CD4-positive, alpha-beta T cell treated with Interleukin-15 for 1 hour (primary cell): Measurements from ENCODE around the gene ASXL1.

ENCODE experiments used
- DNase-seq: peaks from one replicate; pipeline ENCODE4 v3.0.0-alpha.2; 2020

The ASXL1 gene

DNA sequence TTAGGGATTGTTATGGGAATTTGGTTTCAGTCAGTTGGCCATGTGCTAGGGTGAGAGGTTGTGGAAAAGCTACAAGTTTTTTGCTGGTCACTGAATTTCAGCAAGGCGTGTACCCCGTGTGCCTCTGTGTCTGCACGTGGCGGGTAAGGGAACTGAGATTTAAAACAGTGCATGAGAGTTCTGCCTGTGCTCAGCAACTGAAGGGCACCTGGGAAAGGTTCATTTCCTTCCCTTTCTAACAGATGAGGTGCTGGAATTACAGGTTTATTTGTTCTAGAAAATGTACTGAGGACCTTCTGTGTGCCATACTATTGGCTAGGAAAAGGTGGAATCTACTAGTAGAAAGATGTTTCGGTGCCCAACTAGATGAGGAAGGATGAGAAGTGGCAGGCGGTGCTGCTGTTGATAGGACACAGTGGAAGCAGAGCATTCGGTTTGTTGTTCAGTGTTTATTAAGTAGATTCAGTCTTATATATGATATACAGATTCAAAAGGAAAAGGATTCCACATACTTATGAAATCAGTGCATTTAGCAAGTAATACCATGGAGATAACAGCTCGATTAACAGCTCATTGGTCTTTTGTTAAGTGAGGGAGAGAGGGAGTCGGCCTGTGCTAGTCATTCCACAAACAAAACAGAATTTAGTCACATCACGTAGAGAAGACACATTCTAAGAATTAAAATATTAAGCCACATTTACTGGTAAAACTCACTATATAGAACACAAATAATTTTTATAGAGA is 84.7 kb downstream of the ASXL1 start:
- no peak for DNase-seq

DNA sequence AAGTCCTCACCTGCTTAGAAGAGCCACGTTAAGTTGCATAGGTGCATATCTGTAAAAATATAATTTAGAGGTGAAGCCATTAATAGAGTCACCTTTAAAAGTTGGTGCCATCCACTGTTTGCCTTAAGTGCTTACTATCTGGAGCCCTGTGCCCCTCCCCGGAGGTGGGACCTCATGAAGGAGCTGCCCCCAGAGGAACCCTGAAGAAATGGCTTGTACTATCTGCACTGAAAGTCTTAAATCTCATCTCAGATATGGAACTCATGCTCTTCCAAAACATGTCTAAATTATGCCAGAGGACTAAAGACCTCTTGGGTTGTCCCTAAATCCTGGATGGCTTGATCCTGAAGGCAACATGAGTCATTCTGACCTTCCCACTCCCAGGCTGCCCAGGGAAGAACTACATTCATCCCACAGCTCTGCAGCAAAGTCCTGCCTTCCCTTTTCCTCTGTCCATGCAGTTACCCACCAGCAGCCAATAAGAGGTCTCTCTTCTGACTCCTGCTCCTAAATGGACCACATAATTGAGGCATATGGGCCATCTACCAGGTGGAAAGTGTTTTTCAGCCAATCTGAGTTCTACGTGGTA is 85.3 kb downstream of the ASXL1 start:
- DNase-seq = no peak

- DNase-seq = no peak
These were observed 86.5 kb downstream of the ASXL1 start for GRCh38 chr20:32444474-32445220.

DNA sequence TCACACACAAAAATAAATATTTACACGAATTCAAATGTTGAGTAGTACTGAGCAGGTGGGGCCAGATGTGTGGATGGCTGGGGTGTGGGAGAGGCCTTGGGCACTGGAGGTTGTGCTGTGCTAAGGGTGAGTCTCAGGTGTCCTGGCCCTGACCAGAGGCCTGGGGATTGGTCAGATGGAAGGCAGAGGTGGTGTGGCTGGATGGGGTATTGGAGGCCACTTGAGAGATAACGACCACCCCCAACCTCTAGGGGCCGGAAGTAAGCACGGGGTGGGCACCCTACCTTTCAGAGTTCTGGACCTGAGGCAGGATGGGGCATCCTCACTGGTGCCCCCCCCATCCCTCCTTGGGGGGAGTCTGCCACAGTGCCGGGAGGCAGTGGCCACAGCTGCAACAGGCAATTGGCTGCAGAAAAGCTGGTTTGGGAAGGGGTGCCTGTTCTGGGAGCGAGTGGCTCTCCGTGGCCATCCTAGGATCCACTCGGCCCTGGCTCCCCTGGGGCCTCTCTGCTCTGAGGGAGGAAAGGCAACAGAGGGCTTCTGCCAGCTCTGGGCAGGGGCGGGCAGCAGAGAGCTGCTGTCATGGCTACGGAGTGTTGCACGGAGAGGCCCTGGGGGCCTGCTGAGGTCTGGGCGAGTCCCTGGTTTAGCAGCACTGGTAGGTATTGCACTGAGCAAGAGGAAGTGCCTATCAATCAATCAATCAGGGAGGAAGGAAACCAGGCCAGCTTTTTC is 87.6 kb downstream of the ASXL1 start:
- DNase-seq = no peak

- no peak for DNase-seq
These were observed 88.4 kb downstream of the ASXL1 start for GRCh38 chr20:32446301-32447100.

GRCh38 chr20:32447136-32448027 is 89.3 kb downstream of the ASXL1 start:
- DNase-seq = no peak

DNA sequence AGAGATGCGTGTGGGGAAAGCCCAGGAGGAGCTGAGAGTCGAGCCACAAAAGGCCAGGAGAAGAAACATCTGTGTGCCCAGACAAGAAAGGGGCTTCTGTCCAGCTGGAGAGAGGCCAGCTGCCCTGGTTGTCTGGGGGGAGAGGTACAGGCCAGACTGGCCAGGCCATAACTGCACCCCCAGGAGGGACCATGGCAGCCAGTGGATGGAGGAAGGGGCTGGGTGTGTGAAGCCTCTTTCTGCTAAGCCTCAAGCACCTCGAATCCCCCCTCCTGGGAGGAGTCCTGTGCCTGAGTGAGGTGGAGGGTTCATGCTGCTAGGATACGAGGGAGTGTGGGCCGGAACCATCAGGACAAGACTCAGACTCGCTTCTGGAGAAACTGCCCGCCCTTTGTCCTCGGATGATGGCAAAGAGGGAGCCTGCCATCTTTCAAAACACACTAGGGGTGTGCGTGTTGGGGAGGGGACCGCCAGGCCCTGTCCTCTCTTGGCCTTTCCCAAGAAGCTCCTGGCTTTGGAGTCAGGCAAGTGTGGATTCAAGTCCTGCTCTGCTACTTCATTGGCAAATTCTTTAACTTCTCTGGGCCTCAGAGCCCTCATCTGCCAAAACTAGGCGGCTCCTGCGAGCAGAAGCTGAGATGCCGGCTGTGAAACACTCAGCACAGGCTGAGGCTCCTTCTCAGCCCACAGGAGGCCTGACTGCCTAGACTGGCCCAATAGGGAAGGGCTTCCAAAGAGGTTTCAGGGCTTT is 90.3 kb downstream of the ASXL1 start:
- DNase-seq = no peak

DNA sequence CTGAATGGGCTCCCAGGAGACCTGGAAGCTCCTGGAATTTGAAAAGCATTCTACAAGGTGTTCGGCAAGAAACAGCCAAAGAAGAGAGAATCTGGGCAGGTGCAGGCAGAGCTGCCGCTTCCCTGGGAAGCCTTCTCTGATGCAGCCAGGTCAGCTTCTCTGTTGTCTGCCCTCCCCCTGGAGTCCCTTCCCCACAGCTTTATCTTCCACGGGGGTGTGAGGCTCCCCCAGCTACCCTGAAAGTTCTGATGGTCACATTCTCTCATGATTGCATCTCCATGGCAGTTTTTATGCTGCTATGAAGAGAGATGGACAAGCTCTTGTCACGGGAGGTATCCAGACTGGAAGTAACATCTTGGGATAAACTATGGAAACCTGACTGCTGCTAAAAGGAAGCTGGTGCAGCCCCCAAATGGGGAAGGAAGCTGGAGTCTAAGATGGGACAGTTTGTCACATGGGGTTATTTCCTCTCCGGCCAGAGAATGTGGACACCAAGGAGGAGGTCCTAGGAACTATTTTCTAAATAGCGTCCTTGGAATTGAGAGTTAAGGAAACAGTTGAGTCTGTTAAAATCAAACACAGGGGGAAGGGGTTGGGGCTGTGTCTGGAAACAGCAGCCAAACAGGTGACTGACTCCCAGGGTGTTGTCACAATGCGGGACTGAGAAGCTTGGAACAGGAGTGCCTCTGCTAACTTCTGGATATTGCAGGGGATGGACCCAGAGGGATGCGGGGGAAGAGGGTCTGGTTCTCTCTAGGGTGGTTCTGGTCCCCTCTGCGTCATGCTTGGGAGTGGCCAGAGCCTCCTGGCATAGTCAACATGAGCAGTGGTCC is 91.1 kb downstream of the ASXL1 start:
- DNase-seq = no peak

DNA sequence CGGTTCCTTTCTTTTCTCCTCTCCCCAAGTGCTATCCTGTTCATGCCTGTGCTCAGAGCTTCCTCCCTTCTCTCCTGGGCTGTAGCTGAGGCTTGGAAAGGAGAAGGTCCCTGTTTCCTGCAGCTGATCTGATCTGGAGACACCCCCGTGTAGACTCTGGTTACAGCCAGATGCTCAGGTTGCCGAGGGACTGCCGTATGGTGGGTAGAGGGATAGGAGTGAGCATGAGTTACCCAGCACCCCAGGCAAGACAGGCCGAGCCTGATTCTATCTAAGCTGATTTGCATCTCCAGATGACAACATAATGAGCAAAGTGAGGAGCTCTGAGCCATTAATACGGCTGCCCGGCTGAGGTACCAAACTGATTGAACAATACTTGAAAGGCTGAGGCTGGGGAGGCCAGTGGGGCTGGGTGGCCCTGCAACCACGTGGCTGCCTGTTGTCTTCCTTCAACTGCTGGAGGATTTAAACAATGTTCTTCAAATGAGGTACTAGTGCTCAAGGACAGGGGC is 91.8 kb downstream of the ASXL1 start:
- DNase-seq = no peak

DNA sequence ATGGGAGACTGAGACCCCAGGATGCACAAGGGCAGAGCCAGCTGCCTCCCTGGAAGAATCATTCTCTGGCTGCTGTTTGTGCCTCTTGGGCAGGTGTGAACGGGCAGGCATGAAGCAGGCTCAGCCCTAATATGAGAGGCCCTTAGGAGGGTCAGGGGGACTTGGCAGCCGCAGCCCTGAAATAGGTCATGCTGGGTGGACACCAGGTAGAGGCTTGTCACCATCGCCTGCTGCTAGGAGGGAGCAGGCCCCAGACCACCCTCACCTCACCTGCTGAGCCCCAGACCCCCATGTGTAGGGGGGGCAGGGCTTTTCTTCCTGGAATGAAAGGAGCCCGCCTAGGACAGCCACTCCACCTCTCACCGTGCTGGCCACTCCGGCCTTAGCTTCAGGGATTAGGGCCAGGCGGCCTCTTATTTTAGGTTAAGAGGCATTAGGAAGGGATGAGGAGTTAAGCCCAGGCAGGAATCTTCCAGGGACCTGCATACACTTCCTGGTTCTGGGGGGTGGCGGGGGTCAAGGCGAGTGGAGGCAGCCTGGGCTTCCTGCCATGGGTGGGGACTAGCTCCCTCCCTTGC is 92.4 kb downstream of the ASXL1 start:
- DNase-seq = no peak

DNA sequence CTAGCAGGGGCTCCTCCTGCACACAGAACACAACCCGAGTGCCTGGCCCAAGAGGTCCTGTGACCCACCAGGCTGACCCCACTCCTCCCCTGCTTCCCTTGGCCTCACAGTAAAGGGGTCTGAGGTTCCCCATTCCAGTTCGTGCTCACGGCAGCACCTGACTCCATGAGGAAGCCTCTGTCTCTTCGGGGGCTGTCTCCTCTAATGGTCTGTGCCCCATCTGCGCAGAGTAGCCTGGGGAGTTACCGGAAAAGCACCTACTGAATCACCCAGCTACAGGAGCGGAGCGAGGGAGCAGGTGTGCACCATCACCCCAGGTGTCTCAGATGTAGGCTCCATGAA is 93.2 kb downstream of the ASXL1 start:
- no peak for DNase-seq

DNA sequence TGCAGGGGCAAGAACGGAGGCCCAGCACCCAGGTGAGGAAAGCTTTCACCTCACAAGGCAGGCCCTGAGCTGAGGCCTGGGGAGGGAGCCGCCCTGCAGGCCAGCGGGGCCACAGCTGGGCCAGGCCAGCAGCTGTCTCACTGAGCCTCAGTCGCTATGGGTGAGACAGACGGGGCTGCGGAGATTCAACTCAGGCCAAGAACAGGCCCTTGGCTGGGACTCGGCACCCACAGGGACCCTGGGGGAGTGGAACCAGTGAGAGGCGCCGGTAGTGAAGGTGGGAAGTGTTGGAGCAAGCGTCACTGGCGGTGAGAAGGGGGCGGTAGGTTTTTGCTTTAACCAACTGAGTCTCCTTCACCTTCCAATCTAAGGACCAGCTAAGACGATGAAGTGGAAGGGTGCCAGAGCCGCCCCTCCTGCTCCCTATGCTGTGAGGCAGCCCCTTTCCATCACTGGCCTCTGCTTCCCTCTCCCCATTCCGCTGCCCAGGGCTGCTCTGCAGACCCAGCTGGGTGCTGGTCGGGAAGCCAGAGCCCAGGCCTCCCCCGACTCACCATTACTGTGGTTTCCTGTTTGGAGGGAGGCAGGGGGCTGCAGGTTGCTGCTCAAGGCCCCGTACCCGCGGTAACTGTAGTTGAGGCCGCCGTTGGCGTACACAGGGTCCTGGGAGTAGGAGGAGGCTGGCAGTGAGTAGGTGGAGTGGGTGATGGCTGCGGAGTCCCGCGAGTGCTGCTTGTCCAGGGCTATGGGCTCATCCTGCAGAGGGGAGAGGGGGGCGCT is 93.7 kb downstream of the ASXL1 start:
- DNase-seq = no peak

GRCh38 chr20:32452776-32453466 is 94.8 kb downstream of the ASXL1 start:
- no peak for DNase-seq

- no peak for DNase-seq
These were observed 95.5 kb downstream of the ASXL1 start for GRCh38 chr20:32453467-32454163.

DNA sequence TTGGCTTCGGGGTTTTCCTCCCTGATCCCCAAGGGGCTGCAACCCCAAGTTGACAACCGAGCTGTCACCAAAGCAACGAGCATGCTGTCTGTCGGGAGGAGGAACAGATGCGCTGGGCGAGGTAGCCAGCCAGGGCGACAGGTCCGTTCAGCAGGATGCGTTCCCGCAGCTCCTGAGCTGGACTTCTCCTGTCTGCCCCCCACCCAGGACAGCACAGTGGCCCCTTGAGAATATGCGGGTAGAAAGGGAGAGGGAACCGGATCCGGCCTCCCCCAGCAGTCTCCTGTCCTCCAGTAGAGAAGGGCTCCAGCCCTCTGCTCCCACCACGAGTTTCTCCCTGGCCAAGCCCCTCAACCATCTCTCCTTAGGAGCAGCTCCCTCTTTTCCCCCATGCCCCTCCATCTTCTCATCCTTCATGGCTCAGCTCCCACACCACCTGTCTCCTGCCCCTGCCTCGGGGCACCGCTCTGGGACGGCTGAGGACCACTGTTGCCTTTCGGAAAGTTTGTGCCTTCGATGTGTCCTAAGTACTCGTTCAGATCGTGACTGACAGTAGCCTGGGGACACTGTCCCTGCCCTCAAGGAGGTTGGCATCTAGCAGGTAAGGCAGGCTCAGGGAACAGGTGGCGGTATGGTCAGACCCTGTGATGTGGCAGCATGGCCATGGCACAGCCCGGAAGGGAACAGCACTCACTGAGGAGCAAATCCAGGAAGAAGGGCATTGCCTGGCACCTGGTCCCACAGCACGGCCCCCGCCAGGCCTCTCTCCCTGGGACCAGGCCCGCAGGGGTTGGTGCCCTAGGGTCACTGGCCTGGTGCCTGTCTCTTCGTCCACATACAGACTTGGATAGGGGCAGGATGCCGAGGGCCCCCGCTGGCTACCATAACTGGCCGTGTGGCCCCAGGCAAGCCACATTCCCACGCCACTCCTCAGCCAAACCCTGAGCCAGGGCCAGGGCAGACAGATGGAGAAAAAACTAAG is 96.3 kb downstream of the ASXL1 start:
- no peak for DNase-seq
